ENCODE data around the gene PTPRQ. TPM values are rescaled to one million over a fixed set of nuclear protein-coding genes. Genes with fewer than 3 reads are reported as not detected.

The PTPRQ gene
- total RNA-seq, 1 experiment from 2014 or later = not detected

GRCh38 chr12:80422550-80422949 lies 21.5 kb upstream of the PTPRQ start (continued):
- TF ChIP-seq HMGXB4 (CRISPR knock-in tag; IDR thresholded peaks at IDR 0.05) (no peak), NR3C1 (CRISPR knock-in tag; conservative IDR thresholded peaks at IDR 0.05; ENCODE audit: low read depth) (no peak), ATF3 (CRISPR knock-in tag; conservative IDR thresholded peaks at IDR 0.05) (no peak), E2F4 (CRISPR knock-in tag; IDR thresholded peaks at IDR 0.05; ENCODE audit: borderline replicate concordance, low read depth) (no peak), CTCF (IDR thresholded peaks at IDR 0.05) (no peak), CDX4 (CRISPR knock-in tag; IDR thresholded peaks at IDR 0.05; ENCODE audit: borderline replicate concordance) (no peak), TCF7 (CRISPR knock-in tag; IDR thresholded peaks at IDR 0.05; ENCODE audit: low read depth) (no peak)

GRCh38 chr12:80432061-80432460 lies 12.0 kb upstream of the PTPRQ start:
- TF ChIP-seq JUN (CRISPR knock-in tag; IDR thresholded peaks at IDR 0.05) (no peak), EMX1 (CRISPR knock-in tag; IDR thresholded peaks at IDR 0.05) (no peak), TCF7 (CRISPR knock-in tag; IDR thresholded peaks at IDR 0.05; ENCODE audit: low read depth) (no peak), ZNF512 (CRISPR knock-in tag; IDR thresholded peaks at IDR 0.05; ENCODE audit: borderline replicate concordance) (no peak), RELA (CRISPR knock-in tag; IDR thresholded peaks at IDR 0.05; ENCODE audit: borderline replicate concordance) (no peak), NR3C1 (CRISPR knock-in tag; conservative IDR thresholded peaks at IDR 0.05; ENCODE audit: low read depth) (no peak), MXD4 (CRISPR knock-in tag; IDR thresholded peaks at IDR 0.05; ENCODE audit: borderline replicate concordance) (no peak), ATF2 (CRISPR knock-in tag; IDR thresholded peaks at IDR 0.05; ENCODE audit: borderline replicate concordance, low read depth) (no peak), KAT7 (CRISPR knock-in tag; IDR thresholded peaks at IDR 0.05; ENCODE audit: borderline replicate concordance) (no peak), ESRRA (CRISPR knock-in tag; IDR thresholded peaks at IDR 0.05; ENCODE audit: borderline replicate concordance) (no peak)
- Mint-ChIP-seq H3K4me1 (peaks cover 14% of the 10 kb centered on the region), H3K27ac (no peak overlapping the region), H3K9me3 (no peaks in the 10 kb centered on the region), H3K4me3 (no peak overlapping the region), H3K36me3 (no peaks in the 10 kb centered on the region), H3K27me3 (ENCODE audit: low read depth) (no peaks in the 10 kb centered on the region)
- ATAC-seq (no peak), DNase-seq (ENCODE audit: low spot score) (no peak)
- POLR2A ChIA-PET = no interaction called here
- CTCF ChIA-PET = no interaction called here
